Measurements from ENCODE around the gene DNAJB6. TPM values are rescaled to one million over a fixed set of nuclear protein-coding genes. Genes with fewer than 3 reads are reported as not detected.

The DNAJB6 gene
- total RNA-seq, 1 experiment from 2014 or later, result 137 TPM

- no peak overlapping the region for H3K4me3 Mint-ChIP-seq (ENCODE audit: low read depth, unreplicated experiment)
- TF ChIP-seq CTCF (IDR thresholded peaks at IDR 0.05; ENCODE audit: unreplicated experiment), result no peak
- H3K27ac Mint-ChIP-seq (ENCODE audit: unreplicated experiment), result no peak overlapping the region
- CTCF ChIA-PET, result no interaction called here
- no peaks in the 10 kb centered on the region for H3K27me3 Mint-ChIP-seq (ENCODE audit: unreplicated experiment)
- intact Hi-C loops (cut with micrococcal nuclease; ENCODE audit: unreplicated experiment), result no loop called here
- no peak for DNase-seq
- no TSS peak for BruUV-seq (replicated peaks)
- no peaks in the 10 kb centered on the region for H3K9me3 Mint-ChIP-seq (ENCODE audit: low read depth, unreplicated experiment)
- H3K4me1 Mint-ChIP-seq (ENCODE audit: low read depth, unreplicated experiment), result no peaks in the 10 kb centered on the region
- peaks cover 14% of the 10 kb centered on the region for H3K36me3 Mint-ChIP-seq (ENCODE audit: insufficient read depth, unreplicated experiment)
These were observed 89.9 kb downstream of the DNAJB6 start for GRCh38 chr7:157426463-157427301.

- Mint-ChIP-seq H3K4me1 (ENCODE audit: low read depth, unreplicated experiment) (no peaks in the 10 kb centered on the region), H3K27me3 (ENCODE audit: unreplicated experiment) (no peaks in the 10 kb centered on the region), H3K9me3 (ENCODE audit: low read depth, unreplicated experiment) (no peaks in the 10 kb centered on the region), H3K36me3 (ENCODE audit: insufficient read depth, unreplicated experiment) (peaks cover 9% of the 10 kb centered on the region), H3K27ac (ENCODE audit: unreplicated experiment) (no peak overlapping the region), H3K4me3 (ENCODE audit: low read depth, unreplicated experiment) (no peak overlapping the region)
- DNase-seq, result no peak
- TF ChIP-seq CTCF (IDR thresholded peaks at IDR 0.05; ENCODE audit: unreplicated experiment), result no peak
- intact Hi-C loops (cut with micrococcal nuclease; ENCODE audit: unreplicated experiment), result no loop called here
- CTCF ChIA-PET, result interaction anchor here (0.6 kb wide), 1 partner anchor 103 kb away, joined by 3 read pairs; no protein-coding TSS in a partner anchor
- BruUV-seq (replicated peaks), result no TSS peak
These were observed 91.2 kb downstream of the DNAJB6 start for GRCh38 chr7:157427811-157428553.

- no peak for TF ChIP-seq CTCF (IDR thresholded peaks at IDR 0.05; ENCODE audit: unreplicated experiment)
- intact Hi-C loops (cut with micrococcal nuclease; ENCODE audit: unreplicated experiment), result no loop called here
- peaks cover 13% of the 10 kb centered on the region for H3K36me3 Mint-ChIP-seq (ENCODE audit: insufficient read depth, unreplicated experiment)
- no peaks in the 10 kb centered on the region for H3K4me1 Mint-ChIP-seq (ENCODE audit: low read depth, unreplicated experiment)
- H3K27me3 Mint-ChIP-seq (ENCODE audit: unreplicated experiment), result no peaks in the 10 kb centered on the region
- BruUV-seq (replicated peaks), result no TSS peak
- no peak overlapping the region for H3K4me3 Mint-ChIP-seq (ENCODE audit: low read depth, unreplicated experiment)
- DNase-seq, result no peak
- CTCF ChIA-PET, result no interaction called here
- H3K27ac Mint-ChIP-seq (ENCODE audit: unreplicated experiment), result no peak overlapping the region
- no peaks in the 10 kb centered on the region for H3K9me3 Mint-ChIP-seq (ENCODE audit: low read depth, unreplicated experiment)
These were observed 91.7 kb downstream of the DNAJB6 start for GRCh38 chr7:157428554-157428945.

- no peak for DNase-seq
- peaks cover 13% of the 10 kb centered on the region for H3K36me3 Mint-ChIP-seq (ENCODE audit: insufficient read depth, unreplicated experiment)
- H3K4me3 Mint-ChIP-seq (ENCODE audit: low read depth, unreplicated experiment), result no peak overlapping the region
- no peaks in the 10 kb centered on the region for H3K9me3 Mint-ChIP-seq (ENCODE audit: low read depth, unreplicated experiment)
- H3K27me3 Mint-ChIP-seq (ENCODE audit: unreplicated experiment), result no peaks in the 10 kb centered on the region
- H3K4me1 Mint-ChIP-seq (ENCODE audit: low read depth, unreplicated experiment), result no peaks in the 10 kb centered on the region
- CTCF ChIA-PET, result no interaction called here
- no peak for TF ChIP-seq CTCF (IDR thresholded peaks at IDR 0.05; ENCODE audit: unreplicated experiment)
- no TSS peak for BruUV-seq (replicated peaks)
- intact Hi-C loops (cut with micrococcal nuclease; ENCODE audit: unreplicated experiment), result no loop called here
- H3K27ac Mint-ChIP-seq (ENCODE audit: unreplicated experiment), result no peak overlapping the region
These were observed 92.3 kb downstream of the DNAJB6 start for GRCh38 chr7:157429001-157429679.

Data from Calu3 (cell line).